SK-N-MC (cell line): ENCODE results near the gene GNA14.

Source experiments
- EZH2 ChIP-seq: fragments of 200-600 bp; sonication (generic); IDR thresholded peaks from one replicate; pipeline ENCODE4 v1.6.1; 2017; ENCODE audit warnings: antibody characterized with exemption
- FOXP2 ChIP-seq: optimal IDR thresholded peaks from 2 replicates; pipeline ENCODE3; 2011; ENCODE audit warnings: mild to moderate bottlenecking, moderate library complexity; ENCODE audit not compliant: insufficient read depth; ENCODE audit errors: extremely low read length, control extremely low read depth
- POLR2AphosphoS5 ChIP-seq: IDR thresholded peaks from 2 replicates; pipeline ENCODE4 v1.6.1; 2012; ENCODE audit warnings: mild to moderate bottlenecking, low read depth, low read length, borderline replicate concordance

GRCh38 chr9:77435277-77435676, 212.8 kb downstream of the GNA14 start:
- TF ChIP-seq POLR2AphosphoS5 = no peak
- TF ChIP-seq EZH2 = no peak
- no peak for TF ChIP-seq FOXP2
